Stomach (tissue), 4 donors: Measurements from ENCODE around the gene SIK3.

Experiments used
- POLR2A ChIP-seq, 4 donors: fragments of 450-650 bp; IDR thresholded peaks; one replicate each; pipeline ENCODE4 v1.6.1; 2016; ENCODE audit warnings: antibody characterized with exemption in 4 of 4, control low read depth in 2 of 4, mild to moderate bottlenecking in 1 of 4, moderate library complexity in 1 of 4
- POLR2AphosphoS5 ChIP-seq, 3 donors: sonication (generic); formaldehyde crosslinking; IDR thresholded peaks; one replicate each; pipeline ENCODE4 v1.6.1; 2016; ENCODE audit warnings: antibody characterized with exemption in 3 of 3
- TF ChIP-seq, protein P1 (sequence below), 7 experiments: fragments of 450-650 bp in 4 of 7; fragments of 200-600 bp in 3 of 7; sonication (generic) in 3 of 7; IDR thresholded peaks; one replicate each; pipeline ENCODE4 v1.5.1; 2016 to 2019; ENCODE audit warnings: antibody characterized with exemption in 7 of 7, control low read depth in 2 of 7, mild to moderate bottlenecking in 1 of 7

DNA sequence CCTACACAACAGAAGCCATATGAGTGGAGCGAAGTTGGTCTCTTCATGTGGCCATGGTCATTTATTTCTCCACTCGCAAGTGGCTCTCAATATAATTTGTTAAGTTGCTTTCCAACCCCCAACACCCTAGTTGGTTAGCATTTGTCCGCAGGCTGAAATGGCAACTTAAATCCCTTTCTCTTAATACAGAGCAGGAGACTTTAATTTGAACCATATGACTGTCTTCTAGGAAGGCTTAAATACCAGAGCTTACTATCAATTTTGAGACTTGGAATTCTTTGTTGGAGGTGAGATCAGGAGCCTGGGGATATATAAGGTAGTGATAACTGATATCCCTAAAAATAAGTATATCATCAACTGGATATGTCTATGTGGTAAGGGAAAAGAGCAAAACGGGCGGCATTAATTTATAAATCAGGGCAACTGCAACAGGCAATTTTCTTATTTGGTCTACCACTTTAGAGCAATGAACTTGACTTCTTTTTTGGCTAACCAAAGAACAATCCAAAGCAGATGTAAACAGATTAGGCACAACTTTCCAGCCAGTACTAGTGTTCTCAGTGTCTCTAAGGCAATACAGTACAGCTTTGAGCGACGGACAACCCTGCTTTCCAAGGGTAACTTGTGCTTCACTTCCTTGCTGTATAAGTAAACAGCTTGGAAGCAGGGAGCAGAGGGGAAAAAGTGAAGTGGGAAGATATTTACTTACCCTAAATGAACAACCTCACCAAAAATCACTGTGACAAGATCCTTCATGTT lies 186.1 kb downstream of the SIK3 start:
- TF ChIP-seq, protein P1, sequence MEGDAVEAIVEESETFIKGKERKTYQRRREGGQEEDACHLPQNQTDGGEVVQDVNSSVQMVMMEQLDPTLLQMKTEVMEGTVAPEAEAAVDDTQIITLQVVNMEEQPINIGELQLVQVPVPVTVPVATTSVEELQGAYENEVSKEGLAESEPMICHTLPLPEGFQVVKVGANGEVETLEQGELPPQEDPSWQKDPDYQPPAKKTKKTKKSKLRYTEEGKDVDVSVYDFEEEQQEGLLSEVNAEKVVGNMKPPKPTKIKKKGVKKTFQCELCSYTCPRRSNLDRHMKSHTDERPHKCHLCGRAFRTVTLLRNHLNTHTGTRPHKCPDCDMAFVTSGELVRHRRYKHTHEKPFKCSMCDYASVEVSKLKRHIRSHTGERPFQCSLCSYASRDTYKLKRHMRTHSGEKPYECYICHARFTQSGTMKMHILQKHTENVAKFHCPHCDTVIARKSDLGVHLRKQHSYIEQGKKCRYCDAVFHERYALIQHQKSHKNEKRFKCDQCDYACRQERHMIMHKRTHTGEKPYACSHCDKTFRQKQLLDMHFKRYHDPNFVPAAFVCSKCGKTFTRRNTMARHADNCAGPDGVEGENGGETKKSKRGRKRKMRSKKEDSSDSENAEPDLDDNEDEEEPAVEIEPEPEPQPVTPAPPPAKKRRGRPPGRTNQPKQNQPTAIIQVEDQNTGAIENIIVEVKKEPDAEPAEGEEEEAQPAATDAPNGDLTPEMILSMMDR (IDR thresholded peaks at IDR 0.05) = no peak
- TF ChIP-seq POLR2A (IDR thresholded peaks at IDR 0.05) = no peak
- no peak for TF ChIP-seq POLR2AphosphoS5 (IDR thresholded peaks at IDR 0.05)
